Nephron (organoid): ENCODE results near the gene AHSG.

Experiments
- H3K27ac Mint-ChIP-seq, 3 experiments: 2 replicates each; pipeline ENCODE4 v1.8.0; 2020; ENCODE audit warnings: mixed read lengths in 3 of 3, mild to moderate bottlenecking in 2 of 3, moderate library complexity in 1 of 3
- H3K27me3 Mint-ChIP-seq: 2 replicates; pipeline ENCODE4 v1.8.0; 2021; ENCODE audit warnings: low read depth, mild to moderate bottlenecking, moderate library complexity, mixed read lengths
- H3K36me3 Mint-ChIP-seq: 2 replicates; pipeline ENCODE4 v1.8.0; 2020; ENCODE audit warnings: low read depth, mixed read lengths
- H3K4me1 Mint-ChIP-seq: 2 replicates; pipeline ENCODE4 v1.8.0; 2020; ENCODE audit warnings: mixed read lengths
- H3K4me3 Mint-ChIP-seq, 3 experiments: 2 replicates each; pipeline ENCODE4 v1.8.0; 2020; ENCODE audit warnings: mild to moderate bottlenecking in 3 of 3, mixed read lengths in 3 of 3, moderate library complexity in 2 of 3
- H3K9me3 Mint-ChIP-seq: 2 replicates; pipeline ENCODE4 v1.8.0; 2020; ENCODE audit warnings: mixed read lengths
- CTCF ChIP-seq, 3 experiments: fragments of 200-600 bp; sonication (generic); IDR thresholded peaks; one replicate each; pipeline ENCODE4 v1.5.0; 2021; ENCODE audit warnings: antibody characterized with exemption in 3 of 3; ENCODE audit not compliant: unreplicated experiment in 3 of 3

AHSG gene

GRCh38 chr3:186621894-186622650, 9.2 kb downstream of the AHSG start:
- H3K4me3 Mint-ChIP-seq: no peak overlapping the region
- no peaks in the 10 kb centered on the region for H3K9me3 Mint-ChIP-seq
- no peak overlapping the region for H3K27ac Mint-ChIP-seq
- TF ChIP-seq CTCF (IDR thresholded peaks at IDR 0.05; ENCODE audit: unreplicated experiment in 3 of 3): no peak
- peaks cover 26% of the 10 kb centered on the region for H3K27me3 Mint-ChIP-seq
- H3K4me1 Mint-ChIP-seq: peaks cover 13% of the 10 kb centered on the region
- H3K36me3 Mint-ChIP-seq: no peaks in the 10 kb centered on the region

GRCh38 chr3:186622651-186623310, 9.9 kb downstream of the AHSG start:
- TF ChIP-seq CTCF (IDR thresholded peaks at IDR 0.05; ENCODE audit: unreplicated experiment in 3 of 3): no peak
- Mint-ChIP-seq H3K27ac (no peak overlapping the region), H3K4me3 (no peak overlapping the region), H3K4me1 (peaks cover 7% of the 10 kb centered on the region), H3K9me3 (no peaks in the 10 kb centered on the region), H3K27me3 (peaks cover 19% of the 10 kb centered on the region), H3K36me3 (no peaks in the 10 kb centered on the region)

- H3K27me3 Mint-ChIP-seq: peaks cover 11% of the 10 kb centered on the region
- TF ChIP-seq CTCF (IDR thresholded peaks at IDR 0.05; ENCODE audit: unreplicated experiment in 3 of 3): no peak
- H3K36me3 Mint-ChIP-seq: no peaks in the 10 kb centered on the region
- H3K27ac Mint-ChIP-seq: no peak overlapping the region
- no peaks in the 10 kb centered on the region for H3K9me3 Mint-ChIP-seq
- H3K4me1 Mint-ChIP-seq: no peaks in the 10 kb centered on the region
- no peak overlapping the region for H3K4me3 Mint-ChIP-seq
These were observed 11.7 kb downstream of the AHSG start for GRCh38 chr3:186624598-186624997.

GRCh38 chr3:186625600-186626042, 12.8 kb downstream of the AHSG start:
- Mint-ChIP-seq H3K27ac (no peak overlapping the region), H3K9me3 (no peaks in the 10 kb centered on the region), H3K27me3 (peaks cover 11% of the 10 kb centered on the region), H3K4me3 (no peak overlapping the region), H3K4me1 (no peaks in the 10 kb centered on the region), H3K36me3 (no peaks in the 10 kb centered on the region)
- no peak for TF ChIP-seq CTCF (IDR thresholded peaks at IDR 0.05; ENCODE audit: unreplicated experiment in 3 of 3)

GRCh38 chr3:186626254-186626847, 13.5 kb downstream of the AHSG start:
- peaks cover 10% of the 10 kb centered on the region for H3K27me3 Mint-ChIP-seq
- H3K4me3 Mint-ChIP-seq: no peak overlapping the region
- H3K36me3 Mint-ChIP-seq: no peaks in the 10 kb centered on the region
- no peaks in the 10 kb centered on the region for H3K9me3 Mint-ChIP-seq
- H3K27ac Mint-ChIP-seq: no peak overlapping the region
- TF ChIP-seq CTCF (IDR thresholded peaks at IDR 0.05; ENCODE audit: unreplicated experiment in 3 of 3): no peak
- H3K4me1 Mint-ChIP-seq: no peaks in the 10 kb centered on the region
